ENCODE data around the gene LYVE1.

The LYVE1 gene

DNA sequence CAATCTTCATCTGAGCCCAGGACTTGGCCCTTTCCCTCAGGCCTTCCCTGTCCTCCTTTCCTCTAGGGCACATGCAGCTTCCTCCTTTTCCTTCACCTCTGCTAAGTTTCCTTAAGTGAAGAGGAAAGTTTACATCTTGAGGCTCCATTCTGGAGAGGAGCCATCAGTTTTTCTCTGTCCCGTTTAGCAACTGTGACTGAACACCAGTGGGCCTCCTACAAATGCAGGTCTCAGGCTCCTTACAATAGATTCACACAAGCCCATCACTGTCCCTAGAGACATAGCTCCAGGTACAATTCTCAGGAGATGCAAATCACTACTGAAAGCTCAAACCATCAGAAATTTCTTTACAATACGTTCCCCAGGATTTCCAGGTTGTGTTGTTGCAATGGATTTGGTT lies 23.3 kb upstream of the LYVE1 start:
- no peak for DNase-seq

DNA sequence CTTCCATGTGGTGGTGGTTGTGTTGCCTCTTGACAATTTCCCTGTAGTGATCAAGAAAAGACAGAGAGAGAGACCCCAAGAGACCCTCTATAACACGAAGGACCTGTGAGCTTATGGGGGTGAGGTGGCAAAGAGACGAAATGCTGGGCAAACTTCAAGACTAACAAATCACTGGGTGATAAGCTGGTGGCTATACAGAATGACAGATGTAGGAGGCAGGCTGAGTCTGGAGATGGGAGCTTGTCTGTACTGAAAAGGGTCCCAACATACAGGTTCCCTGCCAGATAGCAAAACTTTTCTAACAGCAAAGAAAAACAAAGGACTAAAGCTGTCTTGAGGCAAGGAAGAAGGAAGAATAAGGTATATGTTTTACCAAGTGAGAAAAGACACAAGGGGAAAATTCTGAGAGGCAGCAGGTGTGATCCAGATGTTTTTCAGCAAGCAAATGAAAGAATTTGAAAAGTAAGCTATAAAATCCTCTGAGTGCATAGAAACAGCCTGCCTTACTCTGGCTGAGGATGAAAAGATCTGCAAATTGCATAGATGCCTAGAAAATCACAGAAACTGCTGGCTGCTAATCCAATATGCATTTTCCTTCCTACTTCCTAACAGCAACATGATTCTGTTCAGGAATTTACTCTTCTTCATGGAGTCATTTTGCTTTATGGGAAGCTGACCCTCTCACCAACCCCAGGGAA lies 21.9 kb upstream of the LYVE1 start:
- no peak for DNase-seq

DNA sequence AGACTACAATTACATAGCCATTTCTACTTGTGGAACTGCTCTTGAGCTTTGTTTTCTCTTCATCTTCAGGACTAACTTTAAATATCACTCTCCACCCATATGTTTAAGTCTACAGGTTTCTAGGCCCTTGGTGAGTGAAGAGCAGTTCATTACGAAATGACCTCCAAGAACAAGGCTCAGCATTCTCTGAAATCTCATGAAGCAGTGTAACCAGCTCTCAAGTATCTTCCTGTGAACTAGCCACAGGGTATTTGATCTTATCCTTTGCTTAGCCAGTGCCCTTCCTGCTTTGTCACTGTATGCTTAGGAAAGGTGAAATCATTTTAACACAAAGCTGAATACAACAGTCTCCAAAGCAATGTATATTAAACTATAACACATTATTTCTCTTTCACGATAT lies 20.4 kb upstream of the LYVE1 start:
- DNase-seq = no peak

DNA sequence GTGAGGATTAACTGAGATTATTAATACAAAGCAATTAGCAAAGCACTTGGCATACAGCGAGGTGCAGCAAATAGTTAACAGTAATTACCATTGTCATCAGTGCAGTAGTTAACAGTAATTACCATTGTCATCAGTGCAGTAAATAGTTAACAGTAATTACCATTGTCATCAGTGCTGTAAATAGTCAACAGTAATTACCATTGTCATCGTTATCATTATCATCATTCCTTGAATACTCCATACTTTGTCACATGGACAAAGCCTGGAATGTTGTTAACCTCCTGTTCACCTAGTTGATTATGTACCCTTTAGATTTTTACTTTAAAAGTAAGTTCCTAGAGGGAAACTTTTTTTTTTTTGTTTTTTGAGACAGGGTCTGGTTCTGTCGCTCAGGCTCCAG lies 19.5 kb upstream of the LYVE1 start:
- no peak for DNase-seq

DNA sequence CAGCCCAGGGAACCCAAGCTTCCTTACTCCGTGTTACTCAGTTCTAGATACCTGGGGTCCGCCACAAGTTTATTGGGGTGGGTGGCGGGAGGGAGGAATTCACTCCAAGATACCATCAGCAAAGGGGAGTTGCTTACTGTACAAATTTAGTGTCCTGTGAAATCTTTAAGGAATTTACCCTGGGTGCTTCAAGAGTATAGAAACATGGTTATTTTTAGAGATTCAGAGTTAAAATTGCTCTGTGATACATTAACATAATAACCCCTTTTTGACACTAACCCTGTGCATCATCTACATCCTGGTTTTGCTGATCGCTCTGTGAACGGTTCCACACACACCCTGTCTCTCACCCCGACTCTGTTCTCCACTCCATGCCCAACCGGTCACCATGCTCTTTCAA lies 18.9 kb upstream of the LYVE1 start:
- DNase-seq = no peak

DNA sequence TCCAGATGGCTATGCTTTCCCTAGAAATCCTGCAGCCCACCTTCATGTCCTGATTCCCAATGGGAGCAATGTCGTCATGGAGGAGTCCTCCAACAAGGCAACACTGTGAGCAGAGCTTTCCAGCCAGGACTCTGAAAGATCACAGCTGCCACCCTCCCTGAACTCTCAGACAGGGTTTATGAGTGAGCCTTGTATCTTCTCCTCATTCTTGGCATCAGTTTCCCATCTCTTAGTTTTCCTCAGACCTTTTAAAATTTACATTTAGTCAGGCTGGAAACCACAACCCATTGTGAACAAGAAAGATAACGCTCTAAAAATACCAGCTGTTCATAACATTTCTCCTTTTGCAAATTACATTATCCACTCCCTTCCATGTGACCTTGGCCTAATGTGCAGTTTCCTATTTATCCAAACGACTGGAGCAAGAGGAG lies 15.6 kb upstream of the LYVE1 start:
- DNase-seq = no peak

DNA sequence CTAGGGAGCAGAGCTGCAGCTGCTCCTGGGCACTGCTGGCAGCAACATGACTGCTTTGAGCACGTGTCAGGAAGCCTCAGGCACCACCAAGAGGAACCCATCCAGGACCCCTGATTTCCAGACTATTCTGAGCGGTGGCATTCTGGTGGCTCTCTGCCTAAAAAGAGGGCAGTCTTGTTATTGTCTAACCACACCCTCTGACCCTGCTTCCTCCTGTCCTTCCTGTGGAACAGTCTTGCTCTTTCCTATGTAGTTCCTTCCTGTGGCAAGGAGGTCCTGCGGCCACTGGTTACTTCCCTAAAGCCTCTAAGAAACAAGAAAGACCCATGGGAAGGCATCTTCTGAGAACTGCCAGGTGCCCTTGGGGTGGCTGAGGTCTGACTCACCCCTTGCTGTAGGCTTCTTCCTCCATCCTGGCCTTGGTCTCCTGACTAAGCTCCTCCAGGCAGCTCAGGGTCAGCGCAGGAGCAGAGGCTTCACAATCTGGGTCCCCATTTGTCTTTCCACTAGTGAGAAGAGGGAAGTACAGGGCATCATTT lies 13.1 kb upstream of the LYVE1 start:
- no peak for DNase-seq

DNA sequence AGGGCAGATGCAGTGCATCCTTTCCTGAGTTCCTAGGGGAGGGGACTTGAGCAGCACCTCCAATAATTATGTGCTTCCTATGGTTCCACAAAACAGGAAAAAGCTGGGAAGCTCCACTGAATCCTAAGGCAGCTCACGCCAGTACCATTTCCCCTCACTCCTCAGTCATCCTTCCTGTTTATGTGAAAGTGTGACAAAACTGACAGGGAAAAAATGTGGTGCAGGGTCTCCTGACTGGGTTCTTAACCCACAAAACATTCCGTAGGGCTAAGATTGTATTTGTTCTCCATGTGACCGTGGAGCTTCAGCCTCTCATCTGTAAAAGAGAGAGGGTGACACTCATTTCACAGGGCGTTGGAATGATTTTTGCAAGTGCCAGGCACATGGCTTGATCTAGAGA lies 12.2 kb upstream of the LYVE1 start:
- no peak for DNase-seq

DNA sequence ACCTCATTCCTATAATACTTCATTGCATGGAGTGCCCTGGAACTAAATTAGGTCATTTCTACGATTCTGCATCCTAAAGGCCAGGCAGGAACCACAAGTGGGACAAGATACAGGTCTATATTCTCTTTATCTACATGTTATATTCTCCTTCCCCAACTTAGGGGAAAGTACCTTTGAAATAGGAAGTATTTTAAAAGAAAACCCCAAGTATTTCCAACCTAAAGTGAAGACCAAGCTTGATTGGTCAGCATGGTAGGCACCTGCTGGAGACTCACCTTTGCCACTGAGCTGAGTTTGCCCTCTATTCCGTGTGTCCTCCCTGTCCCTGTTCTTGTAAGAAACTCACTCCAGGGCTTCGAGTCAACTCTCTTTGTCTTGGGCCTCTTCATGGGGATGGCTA lies 11.2 kb upstream of the LYVE1 start:
- DNase-seq = no peak

DNA sequence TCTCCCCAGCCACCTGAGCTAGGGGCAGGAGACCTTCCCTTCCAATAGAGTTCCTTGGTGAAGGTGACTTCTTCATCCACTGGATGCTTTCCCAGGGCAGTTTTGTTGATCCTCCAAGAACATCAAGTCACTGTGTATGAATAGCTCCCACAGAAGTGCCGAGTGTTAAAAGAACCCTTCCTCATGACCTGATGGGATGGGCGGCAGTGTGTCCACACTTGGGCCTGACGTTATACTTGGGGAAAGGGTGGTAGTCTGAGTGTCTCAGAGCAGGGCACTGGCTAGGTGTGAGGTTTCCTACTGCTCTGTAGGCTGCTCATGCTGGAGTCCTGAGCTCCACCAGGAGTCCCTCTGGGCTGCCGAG lies 7.6 kb upstream of the LYVE1 start:
- DNase-seq = no peak

DNA sequence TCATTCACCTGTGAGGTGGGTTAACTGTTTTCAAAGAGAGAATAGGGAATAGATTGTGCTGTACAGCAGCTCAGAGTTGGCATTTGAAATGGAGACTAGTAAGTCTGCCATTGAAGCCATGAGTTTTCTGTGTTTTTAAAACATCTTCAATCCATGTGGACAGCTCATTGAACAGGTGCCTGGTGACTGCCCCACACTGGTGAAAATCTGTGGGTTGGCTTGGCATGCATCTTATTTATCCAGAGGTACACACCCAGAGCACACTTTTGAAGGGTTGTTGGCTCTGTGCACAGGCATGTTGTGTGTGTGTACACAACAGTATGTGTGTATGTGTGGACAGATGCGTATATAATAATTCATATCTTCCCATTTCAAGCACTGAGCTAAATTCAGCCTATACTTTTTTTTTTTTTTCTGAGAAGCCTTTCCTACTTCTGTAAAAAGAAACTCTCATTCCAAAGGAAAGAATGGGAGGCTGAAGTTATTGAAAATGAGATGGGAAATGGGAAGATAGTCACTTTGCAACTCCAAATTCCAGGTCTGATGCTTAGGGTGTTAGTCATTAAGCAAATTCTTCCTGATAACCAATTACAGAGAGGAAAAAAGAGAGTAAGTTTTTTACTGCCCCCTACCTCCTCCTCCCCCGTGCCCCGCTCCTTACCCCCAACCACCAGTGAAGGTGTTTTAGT lies 7.0 kb upstream of the LYVE1 start:
- DNase-seq = no peak

DNA sequence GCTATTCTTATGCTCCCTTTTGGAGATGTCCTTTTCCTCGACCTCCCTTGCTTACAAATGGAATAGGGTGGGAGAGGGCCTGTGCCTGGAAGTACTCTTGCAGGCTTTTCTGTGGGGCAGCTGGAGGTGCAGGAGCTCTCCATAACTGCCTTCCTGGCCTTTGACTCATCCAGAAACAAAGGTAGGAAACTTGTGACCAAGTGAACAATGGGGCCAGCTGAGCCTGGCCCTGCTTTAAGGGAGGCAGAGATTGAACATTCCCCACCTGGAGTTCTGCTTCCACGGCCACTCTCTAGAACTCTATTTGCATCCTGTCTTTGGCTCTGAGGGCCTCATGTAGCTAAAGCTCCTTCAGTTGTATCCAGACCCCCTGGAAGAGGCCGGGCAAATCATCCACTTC lies 5.1 kb upstream of the LYVE1 start:
- DNase-seq = no peak

DNA sequence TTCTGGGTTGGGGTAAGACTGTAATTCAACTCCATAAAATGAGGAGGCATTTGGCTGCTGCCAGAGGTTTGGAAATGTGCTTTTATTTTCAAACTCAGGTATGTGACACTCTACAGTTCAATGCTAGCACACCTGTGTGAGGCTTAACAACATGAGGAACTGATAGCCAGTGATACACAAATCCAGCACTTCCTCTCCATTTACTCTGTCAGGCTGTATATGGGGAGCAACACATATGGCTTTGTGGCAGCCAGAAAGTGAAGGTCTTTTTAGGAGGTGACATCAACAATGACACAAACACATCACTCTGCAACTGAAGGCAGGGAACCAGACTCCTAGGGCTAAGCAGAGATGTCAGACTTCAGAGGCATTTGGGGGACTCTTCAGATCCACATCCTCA lies 4.6 kb upstream of the LYVE1 start:
- DNase-seq = no peak

DNA sequence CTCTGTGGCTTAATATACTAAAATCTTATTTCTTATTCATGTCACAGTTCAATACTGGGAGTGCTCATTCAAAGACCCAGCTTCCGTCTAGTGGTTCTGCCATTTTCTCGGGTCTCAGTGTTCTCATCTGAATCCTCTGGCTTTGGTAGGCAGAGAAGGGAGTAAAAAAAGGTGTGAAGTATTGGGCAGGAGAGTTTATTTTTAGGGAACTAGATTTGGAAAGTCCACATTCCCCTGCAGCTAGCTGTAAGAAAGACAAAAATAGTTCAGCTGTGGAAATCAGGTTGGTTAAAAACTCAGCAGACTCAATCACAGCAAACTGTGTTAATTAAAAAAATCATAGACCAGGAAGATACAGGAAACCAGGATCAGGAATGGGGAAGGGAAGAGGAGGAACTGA lies 4.1 kb upstream of the LYVE1 start:
- no peak for DNase-seq

DNA sequence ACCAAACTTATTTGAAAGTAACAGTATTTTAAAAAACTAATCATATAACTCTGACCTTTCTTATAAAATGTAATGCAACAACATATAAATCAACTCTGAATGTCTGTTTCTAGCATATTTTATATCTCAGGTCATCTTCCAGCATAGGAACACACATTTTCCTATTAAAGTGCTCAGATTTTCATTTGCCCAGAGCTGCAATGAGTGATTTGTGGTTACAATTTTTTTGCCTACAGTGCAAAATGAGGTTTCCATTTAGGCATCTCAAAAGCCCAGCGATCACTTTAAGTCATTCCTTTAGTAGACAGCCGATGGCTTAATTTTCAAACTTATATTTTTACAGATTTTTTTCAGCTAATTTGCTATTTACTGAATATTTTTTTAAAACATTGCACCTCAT lies 1.0 kb downstream of the LYVE1 start:
- no peak for DNase-seq

DNA sequence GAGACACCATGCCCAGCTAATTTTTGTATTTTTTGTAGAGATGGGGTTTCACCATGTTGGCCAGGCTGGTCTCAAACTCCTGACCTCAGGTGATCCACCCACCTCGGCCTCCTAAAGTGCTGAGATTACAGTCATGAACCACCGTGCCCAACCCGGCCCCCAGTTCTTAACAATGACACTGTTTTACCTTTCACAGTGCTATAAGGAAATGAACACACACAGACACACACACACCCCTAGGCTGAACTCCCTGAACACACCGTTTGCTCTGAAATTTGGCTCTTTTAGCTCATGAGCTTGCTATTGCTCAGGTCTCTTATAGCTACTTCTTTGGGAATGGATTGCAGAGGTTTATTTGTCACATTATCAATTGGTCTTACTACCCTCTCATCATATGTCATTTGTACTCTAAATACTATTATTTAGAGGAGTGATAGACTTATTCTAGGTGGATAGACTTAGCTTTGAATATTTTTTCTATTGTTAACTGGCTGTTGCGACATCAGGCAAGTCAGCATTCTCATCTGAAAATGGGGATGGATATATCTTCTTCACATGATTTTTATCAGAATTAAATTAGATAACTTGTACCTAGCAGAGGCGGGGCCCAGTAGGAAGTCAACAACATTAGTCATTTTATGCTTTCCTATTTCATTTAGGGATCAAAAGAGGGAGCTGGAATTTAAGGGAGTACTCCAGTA lies 2.1 kb downstream of the LYVE1 start:
- DNase-seq = no peak

DNA sequence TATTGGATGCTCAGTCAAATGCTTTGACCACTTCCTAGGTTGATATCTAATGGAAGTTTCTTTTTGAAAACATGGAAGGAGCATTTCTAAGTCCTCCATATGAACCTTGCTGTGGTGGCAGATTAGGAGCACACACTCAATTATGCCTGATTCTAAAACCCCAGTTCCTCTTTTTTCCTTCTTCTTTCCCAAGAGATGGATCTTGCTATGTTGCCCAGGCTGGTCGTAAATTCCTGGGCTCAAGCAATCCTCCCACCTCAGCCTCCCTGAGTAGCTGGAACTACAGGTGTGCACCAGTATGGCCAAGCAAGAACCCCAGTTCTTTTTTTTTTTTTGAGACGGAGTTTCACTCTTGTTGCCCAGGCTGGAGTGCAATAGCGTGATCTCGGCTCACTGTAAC lies 3.0 kb downstream of the LYVE1 start:
- no peak for DNase-seq

DNA sequence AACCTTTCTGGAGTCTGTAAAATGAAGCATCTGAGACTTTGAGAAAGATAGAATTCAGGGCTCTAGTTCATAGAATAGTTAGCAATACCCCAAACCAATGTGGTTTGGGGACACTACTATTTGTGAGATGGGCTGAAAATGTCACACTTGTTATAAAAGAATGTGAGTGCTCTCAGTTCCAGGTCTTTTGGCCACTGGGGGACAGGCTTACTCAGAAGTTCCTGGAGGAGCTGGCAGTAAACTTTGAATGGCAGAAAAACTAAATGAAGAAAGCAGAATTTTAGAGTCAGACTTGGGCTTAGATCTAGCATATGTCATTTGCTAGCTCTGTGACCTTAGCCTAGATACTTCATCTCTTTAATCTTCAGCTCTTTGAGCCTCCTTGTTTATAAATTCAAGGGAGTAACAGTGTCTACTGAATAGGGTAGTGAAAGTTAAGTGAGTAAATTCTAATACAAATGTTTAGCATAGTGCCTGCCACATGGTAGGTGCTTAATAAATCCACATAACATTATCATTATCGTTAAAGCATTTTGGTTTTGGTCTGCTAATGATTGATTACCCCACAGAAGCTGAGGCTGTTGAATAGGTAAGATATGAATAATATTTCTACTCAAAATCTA lies 3.7 kb downstream of the LYVE1 start:
- DNase-seq = no peak

DNA sequence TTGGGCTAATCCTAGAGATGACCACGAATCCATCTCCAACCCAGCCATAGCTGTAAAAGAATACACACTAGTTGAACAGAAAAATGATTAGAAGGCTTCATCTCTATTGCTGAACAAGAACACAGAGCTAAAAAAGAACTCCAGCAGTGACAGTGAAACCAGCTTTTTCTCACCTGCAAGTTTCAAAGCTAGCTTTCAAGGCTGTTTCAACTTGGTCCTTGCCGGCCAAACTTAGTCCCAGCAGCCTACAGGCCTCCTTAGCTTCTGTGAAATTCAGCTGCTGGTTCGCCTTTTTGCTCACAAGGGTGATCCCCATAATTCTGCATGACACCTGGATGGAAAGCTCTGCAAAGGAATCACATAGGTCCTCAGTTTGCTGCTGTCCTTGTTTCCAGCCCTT lies 4.4 kb downstream of the LYVE1 start:
- no peak for DNase-seq

DNA sequence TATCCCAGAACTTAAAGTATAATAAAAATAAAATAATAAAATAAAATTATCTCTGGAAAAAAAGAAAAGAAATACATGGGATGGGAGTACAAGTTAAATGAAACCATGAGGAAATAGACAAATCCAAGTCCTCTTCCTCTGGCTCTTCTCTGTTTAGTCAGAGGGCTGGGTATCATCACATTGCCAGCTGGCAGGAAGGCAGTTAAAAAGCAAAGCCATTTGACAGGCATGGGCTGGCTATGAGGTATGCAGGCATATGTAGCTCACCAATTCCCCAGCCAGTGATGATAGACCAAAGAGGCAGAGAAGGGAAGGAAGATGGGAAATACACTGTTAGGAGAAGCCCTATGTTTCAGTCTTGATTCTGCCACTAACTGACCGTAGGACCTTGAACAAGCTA lies 6.5 kb downstream of the LYVE1 start:
- DNase-seq = no peak

DNA sequence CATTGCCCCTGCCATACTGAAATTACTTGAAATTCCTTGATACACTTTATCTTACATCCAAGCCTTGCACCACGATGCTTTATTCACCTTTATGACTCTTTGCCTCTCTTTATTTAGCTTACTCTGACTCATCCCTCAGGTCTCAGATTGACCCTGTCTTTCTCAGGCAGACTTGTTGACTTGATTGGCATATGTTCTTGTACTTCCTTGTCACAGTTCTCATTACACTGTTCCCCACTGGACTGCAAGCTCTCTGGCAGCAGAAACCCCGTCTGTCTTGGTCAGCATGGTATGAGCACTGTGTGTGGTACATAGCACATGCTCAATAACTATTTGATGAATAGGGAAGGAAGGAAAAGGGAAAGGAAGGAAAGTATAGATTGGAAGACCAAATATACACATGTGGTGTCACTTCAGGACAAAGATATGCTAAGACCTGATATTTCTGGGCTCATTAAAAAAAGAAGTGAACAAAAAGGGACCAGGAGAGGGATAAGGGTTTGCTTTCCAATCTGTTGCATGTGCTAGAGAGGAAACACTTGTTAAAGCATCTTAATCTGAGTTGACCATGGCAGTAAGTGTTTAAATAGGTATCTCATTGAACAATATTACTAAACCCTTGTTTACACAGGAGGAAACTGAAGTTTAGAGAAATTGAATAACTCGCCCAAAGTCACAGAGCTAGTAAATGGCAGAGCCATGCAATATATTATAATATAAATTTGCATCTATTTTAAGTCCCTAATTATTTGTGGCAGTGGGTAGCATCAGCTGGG lies 7.2 kb downstream of the LYVE1 start:
- no peak for DNase-seq

DNA sequence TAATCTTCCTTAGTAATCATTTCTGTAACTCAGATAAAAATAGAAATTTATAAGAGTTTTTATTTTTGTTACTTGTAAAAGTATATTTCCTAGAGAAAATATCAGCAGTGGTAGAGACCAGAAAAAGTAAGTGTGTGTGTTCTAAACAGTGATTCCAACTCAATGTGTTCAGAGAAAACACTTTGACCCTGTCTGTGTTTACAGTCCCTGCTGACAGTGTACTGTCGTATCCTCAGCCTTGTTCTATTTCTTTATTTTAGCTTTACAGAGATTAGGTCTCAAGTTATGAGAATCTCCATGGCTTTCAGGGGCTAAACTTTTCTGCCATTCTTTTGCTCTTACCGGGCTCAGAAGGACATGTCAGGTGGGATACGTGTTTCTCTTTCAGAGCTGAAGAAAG lies 10.2 kb downstream of the LYVE1 start:
- DNase-seq = no peak

DNA sequence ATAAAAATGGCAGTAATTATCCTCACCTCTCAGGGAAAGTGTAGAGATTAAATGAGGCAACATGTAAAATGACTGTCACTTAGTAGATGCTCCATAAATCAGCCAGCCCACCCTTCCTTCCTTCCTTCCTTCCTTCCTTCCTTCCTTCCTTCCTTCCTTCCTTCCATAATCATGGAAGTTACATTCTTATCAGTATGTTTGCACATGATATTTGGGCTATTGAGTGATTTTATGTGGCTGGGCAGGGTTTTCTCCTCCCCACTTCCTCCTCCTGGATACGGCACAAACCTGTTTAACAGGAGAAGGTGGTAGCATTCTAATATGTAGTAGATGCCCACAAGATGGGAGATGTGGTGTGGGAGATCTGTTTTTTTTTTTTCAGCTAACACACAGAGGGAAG lies 11.9 kb downstream of the LYVE1 start:
- DNase-seq = no peak
